RWPE1 (cell line): Measurements from ENCODE around the gene SHLD1.

Source experiments
- CTCF ChIA-PET: fragments of 350-600 bp; sonication (Branson Sonifier 250); formaldehyde crosslinking; extraction: SDS; loops from one replicate; lab custom pipeline; 2021; lab: Yijun Ruan, JAX
- POLR2A ChIA-PET: fragments of 400-600 bp; formaldehyde crosslinking; extraction: SDS; loops from one replicate; lab custom pipeline; 2020; ENCODE audit warnings: antibody characterized with exemption; ENCODE audit not compliant: low non-redundant PET; lab: Yijun Ruan, JAX
- DNase-seq: peaks from one replicate; pipeline ENCODE4 v3.0.0; 2012; ENCODE audit warnings: low spot score
- H3K27ac ChIP-seq: fragments of 450-650 bp; 2 replicates; pipeline ENCODE4 v1.5.1; 2017
- TF ChIP-seq, protein P1 (sequence below): fragments of 450-650 bp; conservative IDR thresholded peaks from 2 replicates; pipeline ENCODE4 v1.5.1; 2017; ENCODE audit warnings: low read depth, mild to moderate bottlenecking

The SHLD1 gene

DNA sequence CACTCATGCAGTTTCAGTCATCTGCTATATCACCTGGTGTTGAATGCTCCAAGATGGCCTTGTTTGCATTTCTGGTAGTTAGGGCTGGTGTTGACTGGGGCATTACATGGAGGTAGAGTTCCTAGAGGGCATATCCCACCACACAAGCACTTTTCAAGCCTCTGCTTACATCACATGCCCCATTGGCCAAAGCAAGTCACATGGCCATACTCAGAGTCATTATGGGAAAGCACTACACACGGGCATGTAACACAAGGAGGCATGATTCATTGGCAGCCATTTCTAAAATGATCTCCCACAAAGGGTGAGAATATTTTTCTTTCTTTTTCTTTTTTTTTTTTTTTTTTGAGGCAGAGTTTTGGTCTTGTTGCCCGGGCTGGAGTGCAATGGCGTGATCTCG lies 126.9 kb downstream of the SHLD1 start:
- DNase-seq, result no peak
- TF ChIP-seq, protein P1, sequence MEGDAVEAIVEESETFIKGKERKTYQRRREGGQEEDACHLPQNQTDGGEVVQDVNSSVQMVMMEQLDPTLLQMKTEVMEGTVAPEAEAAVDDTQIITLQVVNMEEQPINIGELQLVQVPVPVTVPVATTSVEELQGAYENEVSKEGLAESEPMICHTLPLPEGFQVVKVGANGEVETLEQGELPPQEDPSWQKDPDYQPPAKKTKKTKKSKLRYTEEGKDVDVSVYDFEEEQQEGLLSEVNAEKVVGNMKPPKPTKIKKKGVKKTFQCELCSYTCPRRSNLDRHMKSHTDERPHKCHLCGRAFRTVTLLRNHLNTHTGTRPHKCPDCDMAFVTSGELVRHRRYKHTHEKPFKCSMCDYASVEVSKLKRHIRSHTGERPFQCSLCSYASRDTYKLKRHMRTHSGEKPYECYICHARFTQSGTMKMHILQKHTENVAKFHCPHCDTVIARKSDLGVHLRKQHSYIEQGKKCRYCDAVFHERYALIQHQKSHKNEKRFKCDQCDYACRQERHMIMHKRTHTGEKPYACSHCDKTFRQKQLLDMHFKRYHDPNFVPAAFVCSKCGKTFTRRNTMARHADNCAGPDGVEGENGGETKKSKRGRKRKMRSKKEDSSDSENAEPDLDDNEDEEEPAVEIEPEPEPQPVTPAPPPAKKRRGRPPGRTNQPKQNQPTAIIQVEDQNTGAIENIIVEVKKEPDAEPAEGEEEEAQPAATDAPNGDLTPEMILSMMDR, result no peak
- CTCF ChIA-PET, result interaction anchor here (0.7 kb wide), 1 partner anchor 89 kb away, joined by 5 read pairs; no protein-coding TSS in a partner anchor
- POLR2A ChIA-PET, result no interaction called here
- no peak overlapping the region for H3K27ac ChIP-seq

DNA sequence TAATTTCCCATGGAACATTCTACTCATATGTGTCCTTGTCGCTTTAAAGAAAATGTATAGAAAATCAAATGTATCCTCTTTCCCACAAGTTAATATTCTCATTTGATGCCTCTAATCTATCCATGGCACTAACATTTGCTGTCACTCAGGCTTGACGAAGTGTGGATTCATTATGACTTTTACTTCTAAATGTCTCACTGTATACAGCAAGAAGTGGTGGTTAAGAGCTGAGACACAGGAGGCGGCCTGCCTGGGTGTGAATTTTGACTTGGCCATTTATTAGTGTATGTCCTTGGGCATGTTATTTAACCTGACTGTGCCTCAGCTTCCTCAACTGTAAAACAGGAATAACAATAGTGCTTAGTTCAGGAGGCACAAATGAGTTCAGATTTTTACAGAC lies 130.1 kb downstream of the SHLD1 start:
- CTCF ChIA-PET, result no interaction called here
- POLR2A ChIA-PET, result no interaction called here
- DNase-seq, result no peak
- TF ChIP-seq, protein P1, result no peak
- no peak overlapping the region for H3K27ac ChIP-seq

DNA sequence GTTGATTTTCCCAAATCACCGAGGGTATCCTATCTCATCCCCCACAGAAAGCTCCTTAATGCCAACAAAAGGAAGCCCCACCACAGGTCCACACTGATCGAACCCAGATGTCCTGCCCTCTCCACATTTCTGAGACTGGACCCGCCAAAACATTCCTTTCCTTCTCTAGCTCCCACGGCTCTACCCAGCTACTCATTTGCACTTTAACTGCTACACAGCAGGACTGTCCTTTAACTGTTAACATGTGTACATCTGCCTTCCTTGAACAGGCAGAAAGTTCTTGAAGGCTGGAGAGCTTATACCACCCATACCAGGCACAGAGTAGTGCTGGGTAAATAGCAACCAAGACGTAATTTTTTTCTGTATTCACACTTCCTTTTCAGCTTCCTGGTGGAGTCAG lies 131.5 kb downstream of the SHLD1 start:
- TF ChIP-seq, protein P1, result no peak
- ChIA-PET POLR2A (no interaction called here), CTCF (interaction anchor here (0.5 kb wide), 1 partner anchor 619 kb away, joined by 3 read pairs; no protein-coding TSS in a partner anchor)
- no peak for DNase-seq
- no peak overlapping the region for H3K27ac ChIP-seq

DNA sequence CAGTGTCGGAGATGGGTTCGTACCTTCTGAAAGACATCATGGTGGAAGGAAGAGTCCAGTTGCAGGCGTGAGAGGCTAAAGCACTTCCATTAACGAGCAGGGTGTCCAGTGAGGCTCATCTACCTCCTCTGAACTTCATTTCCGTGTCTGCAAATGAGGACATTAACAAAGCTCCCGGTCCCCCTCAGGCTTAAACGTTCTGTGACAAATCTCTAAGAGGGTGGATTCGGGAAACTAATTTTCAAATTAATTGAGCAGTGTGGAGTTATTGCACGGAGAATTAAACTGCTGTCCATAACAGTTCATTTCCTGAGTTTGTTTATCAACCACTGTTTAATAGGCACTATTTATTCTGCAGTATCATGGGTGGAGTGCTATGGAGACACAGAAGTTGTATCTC lies 132.0 kb downstream of the SHLD1 start:
- ChIA-PET POLR2A (no interaction called here), CTCF (interaction anchor here (0.6 to 0.7 kb wide), 2 partner anchors 217 to 931 kb away, joined by 3 read pairs; no protein-coding TSS in a partner anchor)
- no peak for DNase-seq
- TF ChIP-seq, protein P1, result no peak
- no peak overlapping the region for H3K27ac ChIP-seq

DNA sequence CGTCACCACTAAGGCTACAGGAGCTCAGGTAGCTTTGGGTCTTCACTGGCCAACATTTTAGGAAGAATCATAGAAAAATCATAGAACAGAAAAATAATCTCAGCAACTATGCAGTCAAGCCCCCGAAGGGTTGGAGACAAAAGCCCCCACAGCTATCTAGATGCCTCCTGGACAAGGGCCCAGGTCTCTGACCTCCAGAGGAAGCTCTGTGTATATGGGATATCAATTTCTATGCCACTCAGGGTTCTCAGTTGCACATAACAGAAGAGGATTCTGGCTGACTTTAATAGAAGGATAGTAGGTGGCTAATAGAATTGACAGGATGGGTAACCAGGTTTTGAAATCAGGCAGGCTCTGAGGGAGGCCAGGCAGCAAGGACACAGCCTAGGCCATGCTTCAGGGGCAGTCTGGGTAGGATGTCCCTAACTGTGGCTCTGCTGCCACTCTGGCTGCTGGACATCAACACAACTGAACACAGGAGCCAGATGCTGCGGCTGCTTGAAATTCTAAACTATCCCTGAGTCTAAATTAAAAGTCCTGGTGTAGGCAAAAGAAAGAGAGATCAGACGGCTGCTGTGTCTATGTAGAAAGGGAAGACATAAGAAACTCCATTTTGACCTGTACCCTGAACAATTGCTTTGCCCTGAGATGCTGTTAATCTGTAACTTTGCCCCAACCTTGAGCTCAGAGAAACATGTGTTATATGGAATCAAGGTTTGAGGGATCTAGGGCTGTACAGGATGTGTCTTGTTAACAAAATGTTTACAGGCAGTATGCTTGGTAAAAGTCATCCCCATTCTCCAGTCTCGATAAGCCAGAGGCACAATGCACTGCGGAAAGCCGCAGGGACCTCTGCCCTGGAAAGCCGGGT lies 134.5 kb downstream of the SHLD1 start:
- TF ChIP-seq, protein P1, result no peak
- POLR2A ChIA-PET, result no interaction called here
- no peak for DNase-seq
- CTCF ChIA-PET, result interaction anchor here (0.6 kb wide), 1 partner anchor 43 kb away, joined by 3 read pairs; no protein-coding TSS in a partner anchor
- no peak overlapping the region for H3K27ac ChIP-seq

DNA sequence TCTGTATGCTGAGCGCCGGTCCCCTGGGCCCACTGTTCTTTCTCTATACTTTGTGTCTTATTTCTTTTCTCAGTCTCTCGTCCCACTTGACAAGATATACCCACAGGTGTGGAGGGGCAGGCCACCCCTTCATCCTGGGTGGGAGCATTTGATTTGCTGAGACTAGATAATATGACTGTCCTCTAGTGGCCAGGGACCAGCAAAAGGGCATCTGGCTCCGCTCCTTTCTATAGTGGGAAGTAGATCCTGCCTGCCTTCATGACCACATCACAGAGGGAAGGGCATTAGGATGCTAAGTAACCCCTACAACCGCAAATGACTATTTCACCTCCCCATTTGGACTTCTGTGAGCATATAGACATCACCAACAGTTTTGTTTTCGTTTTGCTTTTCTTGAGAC lies 135.7 kb downstream of the SHLD1 start:
- CTCF ChIA-PET, result no interaction called here

More for the DNA sequence above, 135.7 kb downstream of the SHLD1 start:
- POLR2A ChIA-PET, result no interaction called here
- TF ChIP-seq, protein P1, result no peak
- DNase-seq, result no peak
- no peak overlapping the region for H3K27ac ChIP-seq
